HTERT RPE-1 (cell line): ENCODE data around the gene CALD1.

ENCODE experiments used
- in situ Hi-C: fragments of 300-500 bp; cut with MboI; formaldehyde crosslinking; loops from 4 replicates; pipeline ENCODE4 v1.14.3; 2020; ENCODE audit warnings: low sequenced_read_pairs

Gene CALD1

GRCh38 chr7:134820778-134821177, 41.3 kb downstream of the CALD1 start:
- in situ Hi-C loops = no loop called here

- in situ Hi-C loops = no loop called here
Measured at GRCh38 chr7:134823400-134823799, 44.0 kb downstream of the CALD1 start.

GRCh38 chr7:134825666-134826065, 46.2 kb downstream of the CALD1 start:
- in situ Hi-C loops = no loop called here

DNA sequence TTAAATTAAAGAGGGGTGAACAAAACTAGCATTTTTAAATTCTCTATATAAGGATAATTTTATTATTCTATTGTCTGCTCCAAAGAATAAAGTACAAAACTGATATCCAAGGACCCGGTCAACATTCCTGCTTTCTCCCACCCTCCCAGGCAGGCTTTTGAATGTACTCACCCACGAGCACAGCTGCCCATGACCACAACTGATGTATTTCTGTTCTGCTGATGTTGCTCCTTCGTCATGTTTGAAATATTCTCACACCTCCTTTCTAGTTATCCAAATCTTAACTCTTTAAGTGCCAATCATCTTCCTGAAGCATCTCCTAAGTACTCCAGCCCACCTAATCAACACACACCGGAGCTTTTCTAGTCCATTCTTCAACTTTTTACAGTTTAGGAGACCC, 46.7 kb downstream of the CALD1 start:
- in situ Hi-C loops = no loop called here

GRCh38 chr7:134827436-134827835, 48.0 kb downstream of the CALD1 start:
- in situ Hi-C loops = no loop called here

DNA sequence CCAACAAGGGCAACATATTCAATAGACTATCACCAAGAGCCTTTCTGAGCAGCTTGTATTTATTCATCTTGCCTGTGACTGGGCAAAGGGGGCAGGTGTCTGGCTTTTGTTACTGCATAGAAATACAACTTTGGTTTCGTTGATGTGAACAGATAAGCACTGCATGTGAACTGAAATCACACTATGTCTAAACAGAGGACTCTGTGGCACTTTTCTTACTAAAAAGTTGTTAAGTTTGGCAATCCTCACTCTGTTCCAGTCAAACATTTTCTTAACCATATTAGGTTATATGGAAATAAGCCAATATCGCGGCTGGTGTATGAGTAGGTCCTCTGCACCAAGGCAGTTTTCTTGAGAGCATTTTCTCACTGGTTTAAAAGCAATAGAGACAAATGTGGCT, 48.5 kb downstream of the CALD1 start:
- in situ Hi-C loops = no loop called here

GRCh38 chr7:134828361-134828760, 48.9 kb downstream of the CALD1 start:
- in situ Hi-C loops = no loop called here

DNA sequence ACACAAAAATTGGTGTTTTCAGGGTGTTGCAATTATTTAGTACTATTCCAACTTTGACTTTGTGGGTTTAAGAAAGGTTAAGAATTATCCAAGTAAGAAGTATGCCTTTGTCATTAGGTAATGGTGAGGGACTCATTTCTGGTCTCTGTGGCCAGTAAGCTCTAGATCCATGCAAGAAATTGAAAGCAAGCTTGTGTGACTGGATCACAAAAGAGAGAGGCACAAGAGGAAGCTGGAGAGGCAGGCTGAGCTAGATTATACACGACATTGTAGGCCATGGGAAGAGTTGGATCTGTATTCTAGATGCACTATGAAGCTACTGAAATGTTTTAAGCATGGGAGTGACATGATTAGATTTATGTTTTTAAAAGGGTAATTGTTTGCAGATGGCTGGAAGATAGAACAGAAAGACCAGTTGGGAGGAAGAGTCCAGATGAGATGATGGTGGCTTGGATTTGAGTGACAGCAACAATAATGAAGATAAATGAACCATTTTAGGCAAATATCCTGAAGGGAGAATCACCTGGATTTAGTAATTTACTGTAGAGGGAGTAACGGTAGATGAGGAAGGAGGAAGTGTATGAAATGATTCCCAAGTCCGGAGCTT, 50.0 kb downstream of the CALD1 start:
- in situ Hi-C loops = no loop called here

DNA sequence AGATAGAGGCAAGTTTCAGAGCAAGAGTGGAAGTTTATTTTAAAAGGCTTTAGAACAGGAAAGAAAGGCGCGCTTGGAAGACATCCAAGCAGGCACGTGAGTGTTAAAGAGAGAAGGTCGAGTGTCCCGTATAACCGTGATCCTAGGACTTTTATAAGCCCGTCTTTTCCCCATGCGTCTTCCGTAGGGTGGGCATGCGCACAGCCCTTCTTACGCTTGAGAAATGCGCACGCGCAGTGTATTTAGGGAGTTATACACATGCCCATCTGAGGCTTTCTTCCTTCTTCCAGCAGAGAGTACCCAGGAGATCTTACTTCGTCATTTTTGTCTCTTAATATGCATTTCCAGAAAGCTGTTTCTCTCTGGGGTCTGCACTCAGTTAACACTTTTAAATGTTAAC, 52.4 kb downstream of the CALD1 start:
- in situ Hi-C loops = no loop called here

GRCh38 chr7:134832367-134832766, 52.9 kb downstream of the CALD1 start:
- in situ Hi-C loops = no loop called here

GRCh38 chr7:134834689-134835462, 55.4 kb downstream of the CALD1 start:
- in situ Hi-C loops = no loop called here

DNA sequence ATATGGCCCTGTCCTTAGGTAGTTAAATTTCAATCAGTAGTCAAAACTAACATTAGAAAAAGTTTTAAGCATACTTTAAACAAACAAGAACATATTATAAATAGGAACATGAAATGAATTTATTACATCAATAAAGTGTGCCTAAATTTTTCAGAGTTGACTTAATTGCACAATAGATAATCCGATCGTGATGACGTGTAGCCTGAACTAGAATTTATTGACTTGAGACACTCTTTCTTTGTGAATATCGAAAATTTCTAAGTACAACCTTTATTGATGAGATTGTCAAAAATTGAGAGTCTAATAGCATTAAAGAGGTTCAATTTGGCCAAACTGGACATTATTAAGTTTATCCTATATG, 56.0 kb downstream of the CALD1 start:
- in situ Hi-C loops = no loop called here

GRCh38 chr7:134836447-134836846, 57.0 kb downstream of the CALD1 start:
- in situ Hi-C loops = no loop called here

DNA sequence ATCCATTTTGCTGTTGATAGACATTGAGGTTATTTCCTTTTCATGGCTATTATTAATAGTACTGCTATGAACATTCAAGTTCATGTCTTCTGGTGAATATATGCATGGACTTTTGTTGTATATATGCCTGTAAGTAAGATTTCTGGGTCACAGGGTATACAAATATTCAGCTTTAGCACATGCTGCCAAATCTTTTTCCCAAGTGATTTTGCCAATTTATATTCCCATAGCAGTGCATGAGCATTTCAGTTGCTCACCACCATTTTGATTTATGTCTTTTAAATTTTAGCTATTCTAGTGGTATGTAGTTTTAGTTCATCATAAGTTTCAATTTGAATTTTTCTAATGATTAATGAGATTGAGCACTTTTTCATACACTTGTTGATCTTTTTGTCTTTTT, 59.9 kb downstream of the CALD1 start:
- in situ Hi-C loops = no loop called here

- in situ Hi-C loops = no loop called here
Measured at GRCh38 chr7:134842062-134842461, 62.6 kb downstream of the CALD1 start.

- in situ Hi-C loops = no loop called here
Measured at GRCh38 chr7:134842886-134843430, 63.5 kb downstream of the CALD1 start.

- in situ Hi-C loops = no loop called here
Measured at GRCh38 chr7:134844200-134844599, 64.8 kb downstream of the CALD1 start.

DNA sequence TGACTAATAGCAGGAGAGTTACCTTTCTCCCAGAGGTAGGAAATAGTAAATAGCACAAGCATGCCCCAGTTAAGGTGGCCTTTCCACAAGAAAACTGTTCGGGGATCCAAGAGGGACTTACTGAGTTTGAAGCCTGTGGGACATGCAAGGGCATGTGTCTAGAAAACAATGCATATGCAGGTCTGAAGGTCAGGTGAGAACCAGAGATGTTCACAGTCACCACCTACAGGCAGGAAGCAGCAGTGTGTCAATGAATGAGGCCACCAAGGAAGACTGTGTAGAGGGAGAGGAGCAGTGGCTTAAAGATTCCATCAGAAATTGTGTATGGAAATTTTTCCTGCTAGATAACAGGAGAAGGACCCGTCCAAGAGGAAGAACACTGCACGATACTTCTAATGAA, 66.0 kb downstream of the CALD1 start:
- in situ Hi-C loops = no loop called here

- in situ Hi-C loops = no loop called here
Measured at GRCh38 chr7:134847851-134848588, 68.6 kb downstream of the CALD1 start.

DNA sequence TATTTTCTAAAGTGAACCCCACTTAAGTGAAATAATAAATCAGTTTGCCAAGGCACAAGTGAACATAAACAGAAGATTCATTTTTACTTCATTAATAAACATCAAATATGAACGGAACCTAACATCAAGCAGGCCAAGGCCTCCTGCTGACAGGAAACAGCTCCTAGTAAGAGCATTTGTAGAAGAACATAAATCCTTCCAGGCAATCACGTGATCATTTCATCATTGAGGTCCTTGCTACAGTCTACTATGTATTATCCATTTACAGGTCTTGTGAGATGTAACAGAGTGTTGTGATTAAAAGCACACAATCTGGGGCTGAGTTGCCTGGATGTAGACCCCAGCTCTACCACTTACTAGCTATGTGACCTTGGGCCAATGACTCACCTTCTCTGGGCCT, 70.6 kb downstream of the CALD1 start:
- in situ Hi-C loops = no loop called here

DNA sequence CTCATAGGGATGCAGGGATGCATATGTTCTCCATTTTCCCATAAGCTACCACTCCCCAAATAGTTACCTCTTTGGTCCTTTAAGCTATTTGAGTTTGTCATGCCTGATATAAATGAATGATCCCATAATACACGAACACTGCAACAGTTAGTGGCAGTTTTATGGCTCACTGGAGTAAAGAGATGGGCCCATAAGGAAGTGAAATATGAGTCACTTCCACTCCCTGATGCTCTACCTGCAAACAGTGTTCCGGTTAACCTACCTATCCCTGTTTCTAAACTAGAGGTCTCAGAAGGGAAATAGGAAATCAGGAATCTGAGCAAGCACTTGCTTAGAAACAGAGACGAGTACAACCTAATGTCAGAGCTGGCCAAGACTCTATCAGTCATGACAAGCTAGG, 71.7 kb downstream of the CALD1 start:
- in situ Hi-C loops = no loop called here

DNA sequence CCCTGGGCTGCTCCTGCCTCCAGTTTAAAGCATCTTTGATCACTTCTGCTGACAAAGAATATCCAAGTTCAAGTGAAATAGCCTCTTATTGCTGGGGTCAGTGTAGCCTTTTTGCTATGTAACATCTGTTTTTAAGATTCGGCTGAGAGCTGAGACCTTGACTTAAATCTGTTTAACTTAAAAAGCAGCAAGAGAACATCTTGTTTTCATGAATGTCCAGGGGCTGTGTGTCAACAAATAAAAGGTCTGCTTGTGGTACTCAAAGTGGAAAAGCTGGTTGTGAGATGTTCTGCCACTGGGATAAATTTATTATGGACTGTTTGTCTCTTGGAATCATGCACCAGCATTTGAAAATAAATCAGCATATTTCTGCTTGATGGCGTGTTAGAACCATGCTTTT, 73.2 kb downstream of the CALD1 start:
- in situ Hi-C loops = no loop called here
